ENCODE results near the gene PTGER1. TPM values are rescaled to one million over a fixed set of nuclear protein-coding genes. Genes with fewer than 3 reads are reported as not detected.
A peak's percentile ranks its signal among the peaks of the same experiment; 100 is the strongest.

The PTGER1 gene
- total and polyA plus RNA-seq, 2 of the 13 experiments (the other 11 are each of a cell fraction or from before 2014, with no cell fraction given), result 0.13 TPM; not detected in 1

- TF ChIP-seq ZNF646 (CRISPR knock-in tag; IDR thresholded peaks at IDR 0.05) (peak; percentile 69), SRSF1 (optimal IDR thresholded peaks at IDR 0.05; ENCODE audit: low read depth, low read length) (no peak), KDM2A (CRISPR knock-in tag; IDR thresholded peaks at IDR 0.05; ENCODE audit: borderline replicate concordance, low read depth) (peak; percentile 37; the same call in 1 of the 2 replicates), ZNF513 (CRISPR knock-in tag; conservative IDR thresholded peaks at IDR 0.05) (no peak), E2F2 (CRISPR knock-in tag; IDR thresholded peaks at IDR 0.05; ENCODE audit: borderline replicate concordance) (no peak), THRA (CRISPR knock-in tag; IDR thresholded peaks at IDR 0.05; ENCODE audit: borderline replicate concordance) (peak; percentile 40; the same call in 1 of the 2 replicates), MYC (CRISPR knock-in tag; IDR thresholded peaks at IDR 0.05; ENCODE audit: borderline replicate concordance) (no peak), TEAD3 (CRISPR knock-in tag; optimal IDR thresholded peaks at IDR 0.05; ENCODE audit: borderline replicate concordance) (peak; percentile 48), ZNF639 (CRISPR knock-in tag; conservative IDR thresholded peaks at IDR 0.05) (no peak), ZNF614 (CRISPR knock-in tag; IDR thresholded peaks at IDR 0.05; ENCODE audit: borderline replicate concordance) (0 out of 2 replicates have a peak, but pooled peaks have one; percentile 18), PATZ1 (CRISPR knock-in tag; IDR thresholded peaks at IDR 0.05) (peak; percentile 78), HNF4A (CRISPR knock-in tag; IDR thresholded peaks at IDR 0.05) (0 out of 2 replicates have a peak, but pooled peaks have one; percentile 6)
Measured at GRCh38 chr19:14505488-14506239, 30.5 kb upstream of the PTGER1 start (continued).
